Nephron (organoid): Measurements from ENCODE around the gene OSBPL5.

Source experiments
- H3K27ac Mint-ChIP-seq, 3 experiments: 2 replicates each; pipeline ENCODE4 v1.8.0; 2020; ENCODE audit warnings: mixed read lengths in 3 of 3, mild to moderate bottlenecking in 2 of 3, moderate library complexity in 1 of 3
- H3K27me3 Mint-ChIP-seq: 2 replicates; pipeline ENCODE4 v1.8.0; 2021; ENCODE audit warnings: low read depth, mild to moderate bottlenecking, moderate library complexity, mixed read lengths
- H3K36me3 Mint-ChIP-seq: 2 replicates; pipeline ENCODE4 v1.8.0; 2020; ENCODE audit warnings: low read depth, mixed read lengths
- H3K4me1 Mint-ChIP-seq: 2 replicates; pipeline ENCODE4 v1.8.0; 2020; ENCODE audit warnings: mixed read lengths
- H3K4me3 Mint-ChIP-seq, 3 experiments: 2 replicates each; pipeline ENCODE4 v1.8.0; 2020; ENCODE audit warnings: mild to moderate bottlenecking in 3 of 3, mixed read lengths in 3 of 3, moderate library complexity in 2 of 3
- H3K9me3 Mint-ChIP-seq: 2 replicates; pipeline ENCODE4 v1.8.0; 2020; ENCODE audit warnings: mixed read lengths
- TF ChIP-seq, protein P1 (sequence below), 3 experiments: fragments of 200-600 bp; sonication (generic); IDR thresholded peaks; one replicate each; pipeline ENCODE4 v1.5.0; 2021; ENCODE audit warnings: antibody characterized with exemption in 3 of 3; ENCODE audit not compliant: unreplicated experiment in 3 of 3

OSBPL5 gene

DNA sequence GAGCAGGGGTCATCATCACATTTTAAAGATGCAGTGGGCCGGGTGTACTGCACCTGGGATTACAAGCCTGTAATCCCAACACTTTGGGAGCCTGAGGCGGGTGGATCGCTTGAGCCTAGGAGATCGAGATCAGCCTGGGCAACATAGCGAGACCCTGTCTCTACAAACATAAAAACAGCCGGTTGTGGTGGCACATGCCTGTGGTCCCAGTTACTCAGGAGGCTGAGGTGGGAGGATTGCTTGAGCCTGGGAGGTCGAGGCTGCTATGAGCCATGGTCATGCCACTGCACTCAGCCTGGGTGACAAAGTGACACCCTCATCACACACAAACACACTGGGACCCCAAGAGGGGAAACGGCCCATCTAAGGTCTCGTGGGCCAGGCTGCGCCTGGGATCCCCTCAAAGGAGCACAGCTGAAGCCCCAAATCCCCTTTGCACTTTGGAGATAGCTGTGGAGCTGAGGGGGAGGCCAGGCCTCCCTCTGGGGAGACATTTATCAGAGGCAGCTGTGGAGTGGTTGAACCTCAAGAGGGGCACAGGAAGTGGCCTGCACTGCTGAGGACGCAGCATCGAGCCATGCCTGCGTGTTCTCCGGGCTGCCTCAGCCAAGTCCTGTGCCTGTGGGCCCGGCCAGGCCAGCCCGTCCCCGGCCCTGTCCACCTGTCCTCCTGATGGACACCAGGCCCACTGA lies 27.5 kb downstream of the OSBPL5 start:
- peaks cover 3% of the 10 kb centered on the region for H3K27me3 Mint-ChIP-seq
- H3K4me1 Mint-ChIP-seq, result peaks cover 4% of the 10 kb centered on the region
- no peak overlapping the region for H3K4me3 Mint-ChIP-seq
- H3K36me3 Mint-ChIP-seq, result no peaks in the 10 kb centered on the region
- H3K27ac Mint-ChIP-seq, result no peak overlapping the region
- no peaks in the 10 kb centered on the region for H3K9me3 Mint-ChIP-seq
- TF ChIP-seq, protein P1, sequence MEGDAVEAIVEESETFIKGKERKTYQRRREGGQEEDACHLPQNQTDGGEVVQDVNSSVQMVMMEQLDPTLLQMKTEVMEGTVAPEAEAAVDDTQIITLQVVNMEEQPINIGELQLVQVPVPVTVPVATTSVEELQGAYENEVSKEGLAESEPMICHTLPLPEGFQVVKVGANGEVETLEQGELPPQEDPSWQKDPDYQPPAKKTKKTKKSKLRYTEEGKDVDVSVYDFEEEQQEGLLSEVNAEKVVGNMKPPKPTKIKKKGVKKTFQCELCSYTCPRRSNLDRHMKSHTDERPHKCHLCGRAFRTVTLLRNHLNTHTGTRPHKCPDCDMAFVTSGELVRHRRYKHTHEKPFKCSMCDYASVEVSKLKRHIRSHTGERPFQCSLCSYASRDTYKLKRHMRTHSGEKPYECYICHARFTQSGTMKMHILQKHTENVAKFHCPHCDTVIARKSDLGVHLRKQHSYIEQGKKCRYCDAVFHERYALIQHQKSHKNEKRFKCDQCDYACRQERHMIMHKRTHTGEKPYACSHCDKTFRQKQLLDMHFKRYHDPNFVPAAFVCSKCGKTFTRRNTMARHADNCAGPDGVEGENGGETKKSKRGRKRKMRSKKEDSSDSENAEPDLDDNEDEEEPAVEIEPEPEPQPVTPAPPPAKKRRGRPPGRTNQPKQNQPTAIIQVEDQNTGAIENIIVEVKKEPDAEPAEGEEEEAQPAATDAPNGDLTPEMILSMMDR (IDR thresholded peaks at IDR 0.05; ENCODE audit: unreplicated experiment in 3 of 3), result no peak

DNA sequence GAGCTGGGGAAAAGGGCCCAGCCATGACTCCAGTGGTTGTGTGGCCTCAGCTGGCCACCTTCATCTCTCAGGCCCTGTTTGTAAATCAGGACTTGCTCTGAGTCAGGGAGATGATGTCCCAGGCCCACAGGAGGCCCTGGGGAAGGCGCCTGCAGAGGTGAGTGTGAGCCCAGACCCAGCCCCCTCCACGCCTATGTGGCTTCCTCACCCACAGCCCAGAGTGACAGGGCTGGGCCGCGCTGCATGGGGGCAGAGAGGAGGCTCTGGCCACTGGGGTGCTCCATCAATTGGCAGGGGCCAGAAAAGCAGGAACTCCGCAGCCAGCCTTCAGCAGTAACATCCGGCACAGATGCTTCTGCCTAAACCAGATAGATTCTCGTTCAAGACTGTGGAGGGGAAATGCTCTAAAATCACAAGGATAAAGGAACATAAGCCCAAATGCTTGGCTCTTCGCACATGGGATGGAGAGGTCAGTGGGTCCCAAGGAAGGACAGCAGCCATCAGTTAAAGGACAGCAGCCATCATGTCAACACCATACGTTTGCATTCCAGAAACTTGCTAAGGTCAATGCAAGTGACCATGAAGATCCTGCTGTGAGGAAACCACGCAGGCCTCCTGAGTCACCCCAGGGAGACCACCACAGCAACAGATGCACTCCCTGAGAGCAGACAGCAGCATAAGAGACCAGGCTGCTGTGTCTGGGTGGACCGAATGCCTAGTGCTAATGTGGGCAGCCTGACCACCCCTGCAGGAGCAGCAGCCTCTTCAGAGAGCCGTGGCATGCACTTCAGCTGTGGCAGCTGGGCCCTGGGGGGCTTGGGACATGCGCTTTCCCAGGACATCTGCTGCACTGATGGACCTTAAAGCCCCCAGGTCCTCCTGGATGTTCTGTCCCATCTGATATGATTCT lies 28.3 kb downstream of the OSBPL5 start:
- Mint-ChIP-seq H3K36me3 (no peaks in the 10 kb centered on the region), H3K27me3 (peaks cover 7% of the 10 kb centered on the region), H3K4me3 (no peak overlapping the region), H3K9me3 (no peaks in the 10 kb centered on the region), H3K27ac (no peak overlapping the region), H3K4me1 (peaks cover 4% of the 10 kb centered on the region)
- TF ChIP-seq, protein P1 (IDR thresholded peaks at IDR 0.05; ENCODE audit: unreplicated experiment in 3 of 3), result no peak

- Mint-ChIP-seq H3K36me3 (no peaks in the 10 kb centered on the region), H3K4me1 (peaks cover 4% of the 10 kb centered on the region), H3K27me3 (peaks cover 7% of the 10 kb centered on the region), H3K27ac (no peak overlapping the region), H3K9me3 (no peaks in the 10 kb centered on the region), H3K4me3 (no peak overlapping the region)
- TF ChIP-seq, protein P1 (IDR thresholded peaks at IDR 0.05; ENCODE audit: unreplicated experiment in 3 of 3), result no peak
Observed at GRCh38 chr11:3135481-3136440, 29.3 kb downstream of the OSBPL5 start.

GRCh38 chr11:3134651-3135480 lies 30.2 kb downstream of the OSBPL5 start:
- H3K9me3 Mint-ChIP-seq, result no peaks in the 10 kb centered on the region
- no peak overlapping the region for H3K4me3 Mint-ChIP-seq
- H3K36me3 Mint-ChIP-seq, result no peaks in the 10 kb centered on the region
- H3K27ac Mint-ChIP-seq, result no peak overlapping the region
- peaks cover 7% of the 10 kb centered on the region for H3K27me3 Mint-ChIP-seq
- H3K4me1 Mint-ChIP-seq, result peaks cover 4% of the 10 kb centered on the region
- TF ChIP-seq, protein P1 (IDR thresholded peaks at IDR 0.05; ENCODE audit: unreplicated experiment in 3 of 3), result no peak

DNA sequence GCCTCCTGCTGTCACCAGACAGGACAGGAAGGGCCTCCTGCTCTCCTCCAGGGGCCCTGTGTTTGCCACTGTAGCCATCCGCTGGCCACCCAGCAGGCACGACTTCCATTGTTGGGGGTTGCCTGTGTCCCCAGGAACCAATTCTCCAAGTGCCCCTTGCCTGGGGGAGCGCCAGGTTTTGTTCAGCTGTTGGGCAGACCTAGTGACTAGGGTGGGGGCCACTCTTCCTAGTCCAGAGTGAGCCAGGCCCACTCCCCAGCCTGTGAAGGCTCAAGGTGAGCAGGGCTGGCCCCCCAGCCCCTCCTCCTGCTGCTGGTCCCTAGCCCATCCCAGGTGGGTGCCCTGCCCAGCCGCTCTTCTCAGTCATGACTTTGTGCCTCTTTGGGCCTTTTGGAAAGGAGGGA lies 30.9 kb downstream of the OSBPL5 start:
- H3K4me3 Mint-ChIP-seq, result no peak overlapping the region
- no peaks in the 10 kb centered on the region for H3K36me3 Mint-ChIP-seq
- H3K9me3 Mint-ChIP-seq, result no peaks in the 10 kb centered on the region
- no peak overlapping the region for H3K27ac Mint-ChIP-seq
- TF ChIP-seq, protein P1 (IDR thresholded peaks at IDR 0.05; ENCODE audit: unreplicated experiment in 3 of 3), result no peak
- peaks cover 4% of the 10 kb centered on the region for H3K4me1 Mint-ChIP-seq
- H3K27me3 Mint-ChIP-seq, result peaks cover 7% of the 10 kb centered on the region
